ENCODE data around the gene RELL2.

GRCh38 chr5:141617682-141618029 is 19.1 kb upstream of the RELL2 start:
- no peak for TF ChIP-seq CTCF (conservative IDR thresholded peaks at IDR 0.05 in 1 of 2, IDR thresholded peaks at IDR 0.05 in 1 of 2; ENCODE audit: extremely low read depth in 1 of 2, insufficient read depth in 1 of 2, low read depth in 1 of 2, low read length in 2 of 2)
- no peak for TF ChIP-seq EZH2 (IDR thresholded peaks at IDR 0.05; ENCODE audit: borderline replicate concordance, low read length)
